CD4-positive, CD25-positive, alpha-beta regulatory T cell (primary cell): Measurements from ENCODE around the gene SHC3. TPM values are rescaled to one million over a fixed set of nuclear protein-coding genes. Genes with fewer than 3 reads are reported as not detected.

Experiments
- polyA plus RNA-seq, 4 donors: library from polyadenylated mRNA; unstranded; fragments of 300-500 nt; fragmentation: Illumina TruSeq; gene quantifications; one replicate each; pipeline ENCODE4 v1.2.3, GENCODE V29; 2021
- total RNA-seq: library from RNA; stranded (reverse); gene quantifications from one replicate; pipeline ENCODE4 v1.2.3, GENCODE V29; 2022

The SHC3 gene
- total and polyA plus RNA-seq, 5 donors from 2014 or later, result not detected

Other genes starting within 250 kb of the SHC3 start
- gene S1PR3, start 187.3 kb downstream of the SHC3 start, total RNA-seq, result not detected
- under 1 TPM in 1 of 4 donors, not detected in 3; 0.08 TPM for gene S1PR3, start 187.3 kb downstream of the SHC3 start, polyA plus RNA-seq
- gene CKS2, start 132.4 kb upstream of the SHC3 start, total RNA-seq, result 35.2 TPM
- gene CKS2, start 132.4 kb upstream of the SHC3 start, polyA plus RNA-seq, result 10 to 100 TPM; 28.6 to 53.0 (median 44.0) TPM
- gene SECISBP2, start 139.7 kb upstream of the SHC3 start, total RNA-seq, result 129 TPM
- gene SECISBP2, start 139.7 kb upstream of the SHC3 start, polyA plus RNA-seq, result 10 to 100 TPM; 19.2 to 38.3 (median 24.7) TPM